ENCODE measurements around the gene HERC2. TPM values are rescaled to one million over a fixed set of nuclear protein-coding genes. Genes with fewer than 3 reads are reported as not detected.
A peak's percentile ranks its signal among the peaks of the same experiment; 100 is the strongest.

Gene HERC2
- total RNA-seq, 1 experiment from 2014 or later: 69.2 TPM

GRCh38 chr15:28101983-28102441 lies 220.0 kb downstream of the HERC2 start:
- no peak overlapping the region for H3K4me3 Mint-ChIP-seq
- Histone ChIP-seq H3T11ph (ENCODE audit: low read length) (no peak overlapping the region), H3K4me1 (ENCODE audit: insufficient read depth, low read length) (no peaks in the 10 kb centered on the region; the same call in 1 of the 2 replicates), H4K91ac (ENCODE audit: insufficient read length, low read depth, low read length) (no peak overlapping the region), H3K79me2 (ENCODE audit: insufficient read depth, low read length) (no peaks in the 10 kb centered on the region), H2BK5ac (ENCODE audit: insufficient read length, low read length) (no peak overlapping the region), H3K23ac (ENCODE audit: insufficient read length, low read depth, low read length) (no peak overlapping the region), H3K27ac (ENCODE audit: insufficient read length, low read depth, low read length) (no peak overlapping the region), H3K14ac (ENCODE audit: insufficient read depth, low read length) (no peak overlapping the region), H3K79me1 (ENCODE audit: insufficient read depth, low read depth, low read length, poor library complexity, severe bottlenecking) (no peaks in the 10 kb centered on the region), H3K56ac (ENCODE audit: insufficient read length, low read depth, low read length) (no peak overlapping the region), H4K5ac (ENCODE audit: insufficient read length, low read depth, low read length) (no peak overlapping the region), H2BK20ac (ENCODE audit: low read depth, low read length, poor library complexity, severe bottlenecking) (no peak overlapping the region), H3K27me3 (ENCODE audit: insufficient read depth, low read length) (peaks cover 46% of the 10 kb centered on the region), H2BK12ac (ENCODE audit: insufficient read length, low read depth, low read length) (no peak overlapping the region), H4K20me1 (ENCODE audit: control insufficient read depth, insufficient read depth, insufficient read length) (no peaks in the 10 kb centered on the region), H2AFZ (ENCODE audit: low read length) (no peak overlapping the region), H3K9ac (ENCODE audit: extremely low read depth, insufficient read length, low read length) (no peak overlapping the region), H2BK120ac (ENCODE audit: low read depth, low read length, poor library complexity, severe bottlenecking) (no peak overlapping the region), H3K9me3 (ENCODE audit: control insufficient read depth, low read depth, low read length) (no peaks in the 10 kb centered on the region), H4K8ac (replicated peaks; ENCODE audit: insufficient read length, low read depth, low read length) (no peak overlapping the region), H3K23me2 (ENCODE audit: insufficient read length, low read depth, low read length, poor library complexity, severe bottlenecking) (peaks cover 11% of the 10 kb centered on the region), H2AK5ac (ENCODE audit: insufficient read length, low read length) (no peak overlapping the region), H3K4ac (ENCODE audit: low read depth, low read length) (no peak overlapping the region), H3K4me2 (ENCODE audit: insufficient read depth, insufficient read length, low read length) (no peak overlapping the region), H2BK15ac (ENCODE audit: low read depth, low read length) (no peak overlapping the region), H3K18ac (ENCODE audit: insufficient read length, low read depth, low read length) (no peak overlapping the region)
- peaks cover 83% of the 10 kb centered on the region for H3K27me3 Mint-ChIP-seq (ENCODE audit: low read depth)
- peaks cover 29% of the 10 kb centered on the region in 2 experiments for H3K4me1 Mint-ChIP-seq
- H3K27ac Mint-ChIP-seq: no peak overlapping the region
- H3K9me3 Mint-ChIP-seq: peaks cover 8 to 11% of the 10 kb centered on the region in 2 experiments
- no peak for TF ChIP-seq CTCF (conservative IDR thresholded peaks at IDR 0.05)
- peaks cover 0 to 8% (median 0%) of the 10 kb centered on the region in 3 experiments; a peak in 2 of 7 replicates for H3K36me3 Mint-ChIP-seq (ENCODE audit: insufficient read depth in 1 of 3, low read depth in 3 of 3)
- WGBS (ENCODE audit: extremely low coverage, insufficient read length, low lambda C conversion rate): no CpG with 5 or more reads among the region's 10 CpGs
- DNase-seq: peak; percentile 26

Data from H9 (cell line).